ENCODE measurements around the gene JARID2. TPM values are rescaled to one million over a fixed set of nuclear protein-coding genes. Genes with fewer than 3 reads are reported as not detected.

The JARID2 gene
- polyA plus RNA-seq, 1 of the 3 experiments (the other 2 are of a cell fraction), result 3.4 TPM

- Histone ChIP-seq H3K27me3 (ENCODE audit: insufficient read depth) (no peaks in the 10 kb centered on the region), H3K9me3 (no peaks in the 10 kb centered on the region), H3K9me2 (no peaks in the 10 kb centered on the region), H3K9ac (no peak overlapping the region), H3K27ac (ENCODE audit: low read depth in 2 of 2, low read length in 1 of 2) (no peak overlapping the region), H3K79me2 (ENCODE audit: insufficient read depth) (no peaks in the 10 kb centered on the region), H3K4me2 (no peak overlapping the region), H3K4me3 (ENCODE audit: low read depth in 2 of 2, low read length in 1 of 2) (no peak overlapping the region), H3F3A (replicated peaks; ENCODE audit: insufficient read depth) (no peaks in the 10 kb centered on the region), H2AFZ (ENCODE audit: low read depth) (no peak overlapping the region), H3K4me1 (ENCODE audit: control insufficient read depth in 1 of 2, insufficient read depth in 2 of 2, low read depth in 1 of 2, low read length in 1 of 2) (peaks cover 14% of the 10 kb centered on the region in 2 experiments; a peak in 3 of 4 replicates), H4K20me1 (ENCODE audit: insufficient read depth) (peaks cover 3% of the 10 kb centered on the region; the same call in 1 of the 2 replicates), H3K36me3 (replicated peaks in 1 of 2; ENCODE audit: control insufficient read depth in 1 of 2, insufficient read depth in 2 of 2, low read length in 1 of 2) (no peaks in the 10 kb centered on the region)
- WGBS (ENCODE audit: low lambda C conversion rate), result 92% methylated on average over 3 of the region's 3 CpGs
- ChIA-PET POLR2A (no interaction called here), CTCF (no interaction called here)
- DNase-seq, result no peak
- TF ChIP-seq EZH2phosphoT487 (IDR thresholded peaks at IDR 0.05; ENCODE audit: borderline replicate concordance, low read depth) (no peak), YY1 (IDR thresholded peaks at IDR 0.05; ENCODE audit: low read depth) (no peak), RAD21 (IDR thresholded peaks at IDR 0.05; ENCODE audit: low read length) (no peak), RCOR1 (IDR thresholded peaks at IDR 0.05; ENCODE audit: low read length) (no peak), TCF12 (IDR thresholded peaks at IDR 0.05) (no peak), ZBTB33 (IDR thresholded peaks at IDR 0.05; ENCODE audit: borderline replicate concordance, low read depth) (no peak), TEAD4 (IDR thresholded peaks at IDR 0.05; ENCODE audit: borderline replicate concordance, insufficient read depth) (no peak), MAX (IDR thresholded peaks at IDR 0.05; ENCODE audit: low read depth) (no peak), NFIC (IDR thresholded peaks at IDR 0.05; ENCODE audit: borderline replicate concordance) (no peak), ELF1 (IDR thresholded peaks at IDR 0.05) (no peak), FOXM1 (IDR thresholded peaks at IDR 0.05; ENCODE audit: low read depth) (no peak), USF1 (IDR thresholded peaks at IDR 0.05; ENCODE audit: borderline replicate concordance, low read depth) (no peak), RXRA (IDR thresholded peaks at IDR 0.05; ENCODE audit: borderline replicate concordance, low read depth) (no peak), MXI1 (IDR thresholded peaks at IDR 0.05; ENCODE audit: low read depth, low read length) (no peak), CTCF (IDR thresholded peaks at IDR 0.05) (no peak)
Measured at GRCh38 chr6:15426901-15427300, 181.0 kb downstream of the JARID2 start.

Measured in SK-N-SH (cell line).